ENCODE results near the gene PHF11.
"Not testable (repeated sequence)": the region's sequence is repeated elsewhere in the genome, so short reads cannot be mapped to it uniquely, and the experiment has no call there.

The PHF11 gene

GRCh38 chr13:49546561-49546960 is 50.8 kb downstream of the PHF11 start:
- DNase-seq (ENCODE audit: low spot score): no peak

GRCh38 chr13:49549289-49549688 is 53.5 kb downstream of the PHF11 start:
- DNase-seq (ENCODE audit: low spot score): no peak

GRCh38 chr13:49550942-49551644 is 55.3 kb downstream of the PHF11 start:
- no peak for DNase-seq (ENCODE audit: low spot score)

GRCh38 chr13:49553888-49554287 is 58.1 kb downstream of the PHF11 start:
- DNase-seq (ENCODE audit: low spot score): no peak

GRCh38 chr13:49554387-49554786 is 58.6 kb downstream of the PHF11 start:
- DNase-seq (ENCODE audit: low spot score): no peak

DNA sequence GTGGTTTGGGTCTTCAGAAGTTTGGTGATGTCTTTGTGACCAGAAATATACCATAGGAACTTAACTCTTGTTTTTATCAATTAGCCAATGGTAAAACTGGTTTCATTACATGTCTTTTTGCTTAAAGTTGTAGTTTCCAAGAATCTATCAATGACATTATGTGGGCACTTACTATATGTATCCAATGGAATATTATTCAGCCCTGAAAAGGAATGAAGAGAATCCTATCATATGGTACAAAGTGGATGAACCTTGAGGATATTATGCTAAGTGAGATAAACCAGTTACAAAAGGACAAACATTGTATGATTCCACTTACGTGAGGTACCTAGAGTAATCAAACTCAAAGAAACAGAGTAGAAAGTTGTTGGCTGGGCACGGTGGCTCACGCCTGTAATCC is 63.3 kb downstream of the PHF11 start:
- no peak for DNase-seq (ENCODE audit: low spot score)

DNA sequence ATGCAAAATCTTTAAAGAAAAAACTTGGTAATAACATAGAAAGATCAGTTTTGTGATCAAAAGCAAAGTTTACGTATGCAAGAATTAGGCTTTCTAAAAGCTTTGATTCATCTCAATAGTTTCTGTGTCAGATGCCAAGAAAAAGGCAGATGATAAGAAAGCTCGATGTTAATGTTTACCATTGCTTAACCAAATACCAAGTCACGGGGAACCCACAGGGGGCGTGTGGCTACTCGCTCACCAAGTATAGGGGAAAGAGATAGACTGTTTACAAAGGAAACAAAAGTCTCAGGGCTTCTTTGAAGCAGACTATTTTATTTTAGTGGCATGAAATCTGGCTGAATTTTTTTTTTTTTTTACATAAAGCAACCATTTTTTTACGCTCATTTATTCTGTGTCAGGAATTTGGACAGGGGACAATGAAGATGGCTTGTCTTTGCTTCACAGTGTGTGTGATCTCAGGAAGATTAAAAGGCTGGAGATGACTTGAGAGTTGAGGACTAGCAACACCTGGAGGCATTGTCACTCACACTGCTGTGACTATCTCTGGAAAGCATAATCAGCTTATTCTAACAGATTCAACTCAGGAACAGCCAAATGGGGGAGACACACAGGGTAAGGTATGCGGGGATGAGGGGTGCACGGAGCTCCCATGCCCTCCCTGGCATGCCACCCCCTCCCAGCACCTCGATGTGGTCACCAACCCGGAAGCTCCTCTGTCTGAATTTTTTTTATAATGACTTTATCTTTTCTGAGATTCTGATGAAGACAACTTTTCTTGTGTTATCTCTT is 64.7 kb downstream of the PHF11 start:
- DNase-seq (ENCODE audit: low spot score): no peak

- no peak for DNase-seq (ENCODE audit: low spot score)
Measured at GRCh38 chr13:49561062-49561410, 65.3 kb downstream of the PHF11 start.

- DNase-seq (ENCODE audit: low spot score): no peak
Measured at GRCh38 chr13:49563516-49563915, 67.8 kb downstream of the PHF11 start.

GRCh38 chr13:49565461-49565860 is 69.7 kb downstream of the PHF11 start:
- DNase-seq (ENCODE audit: low spot score): not testable (repeated sequence)

- DNase-seq (ENCODE audit: low spot score): no peak
Measured at GRCh38 chr13:49566461-49566860, 70.7 kb downstream of the PHF11 start.

DNA sequence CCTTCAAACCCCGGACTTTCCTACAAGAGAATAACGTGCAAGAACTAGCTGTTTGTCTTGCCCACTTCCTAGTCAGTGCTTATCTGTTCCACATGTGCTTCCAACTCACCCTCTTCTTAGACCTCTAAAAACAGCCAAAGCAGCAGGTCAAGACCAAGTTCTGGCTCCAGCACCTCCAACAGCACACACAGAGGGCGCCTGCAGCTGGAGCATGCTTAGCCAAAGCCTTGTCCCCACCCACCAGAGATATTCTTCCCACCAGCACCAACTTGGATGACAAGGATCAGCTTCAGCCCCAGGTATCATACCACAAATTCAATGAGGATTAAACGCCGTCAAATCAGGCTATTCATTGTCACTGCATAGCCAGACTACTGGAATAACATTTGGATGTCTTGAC is 71.7 kb downstream of the PHF11 start:
- no peak for DNase-seq (ENCODE audit: low spot score)

GRCh38 chr13:49569993-49570689 is 74.4 kb downstream of the PHF11 start:
- DNase-seq (ENCODE audit: low spot score): no peak

DNA sequence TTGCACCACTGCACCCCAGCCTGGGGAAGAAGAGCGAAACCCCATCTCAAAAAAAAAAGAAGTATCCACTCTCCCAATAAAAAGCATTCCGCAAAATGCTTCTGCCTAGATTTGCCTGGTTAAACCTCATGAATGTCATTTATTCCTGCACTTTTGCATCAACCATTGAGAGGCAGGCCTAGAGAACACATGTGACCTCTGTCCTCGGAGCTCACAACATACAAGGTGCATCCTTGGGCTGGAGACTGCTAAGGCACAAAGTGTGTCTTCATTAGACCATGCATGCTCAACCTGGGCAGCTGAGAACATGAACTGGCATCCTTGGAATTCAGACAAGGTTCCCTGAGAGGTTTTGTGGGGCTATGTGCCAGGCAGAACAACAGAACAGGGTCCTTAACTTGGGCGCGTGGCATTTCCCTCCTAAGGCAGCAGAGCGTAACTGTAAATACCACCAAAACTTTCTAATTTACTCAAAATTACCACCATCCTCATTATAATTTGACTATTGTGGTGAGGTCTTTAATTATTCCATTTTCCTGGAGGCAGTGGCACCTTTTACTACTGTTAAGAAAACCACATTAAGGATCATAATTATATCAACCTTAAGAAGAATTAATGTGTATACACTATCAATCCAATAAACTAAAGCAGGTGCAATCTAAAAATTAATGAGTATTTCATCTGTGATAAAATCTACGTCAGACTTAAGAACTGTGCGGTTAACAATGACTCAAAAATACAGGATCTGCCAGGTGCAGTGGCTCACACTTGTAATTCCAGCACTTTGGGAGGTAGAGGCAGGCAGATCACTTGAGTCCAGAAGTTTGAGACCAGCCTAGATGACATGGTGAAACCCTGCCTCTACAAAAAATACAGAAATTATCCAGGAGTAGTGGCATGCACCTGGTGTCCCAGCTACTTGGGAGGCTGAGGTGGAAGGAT is 75.8 kb downstream of the PHF11 start:
- no peak for DNase-seq (ENCODE audit: low spot score)
